RWPE2 (cell line): Measurements from ENCODE around the gene PMM2.
"Not testable (repeated sequence)": the region's sequence is repeated elsewhere in the genome, so short reads cannot be mapped to it uniquely, and the experiment has no call there.

Source experiments
- ATAC-seq: fragments of 200-7000 bp; cut with Tn5 transposase; 3 replicates; pipeline ENCODE4 v1.9.1; 2021; ENCODE audit warnings: low read depth
- DNase-seq: peaks from one replicate; pipeline ENCODE4 v3.0.0-alpha.2; 2020; ENCODE audit warnings: low spot score
- H3K27ac ChIP-seq: fragments of 450-650 bp; 2 replicates; pipeline ENCODE4 v1.5.1; 2017; ENCODE audit warnings: mild to moderate bottlenecking; ENCODE audit not compliant: poor library complexity, severe bottlenecking
- H3K27me3 ChIP-seq: fragments of 250-450 bp; sonication (Bioruptor Pico); 2 replicates; pipeline ENCODE4 v1.5.1; 2021; ENCODE audit warnings: mild to moderate bottlenecking, moderate library complexity; ENCODE audit not compliant: insufficient read depth, poor library complexity, severe bottlenecking
- H3K36me3 ChIP-seq: fragments of 250-450 bp; sonication (Bioruptor Pico); 2 replicates; pipeline ENCODE4 v1.5.1; 2020; ENCODE audit warnings: low read depth, mild to moderate bottlenecking, moderate library complexity
- H3K4me1 ChIP-seq: fragments of 250-450 bp; sonication (Bioruptor Pico); 2 replicates; pipeline ENCODE4 v1.5.1; 2021; ENCODE audit warnings: mild to moderate bottlenecking, moderate library complexity; ENCODE audit not compliant: insufficient read depth, poor library complexity, severe bottlenecking
- H3K4me3 ChIP-seq: fragments of 250-450 bp; sonication (Bioruptor Pico); 2 replicates; pipeline ENCODE4 v1.5.1; 2021; ENCODE audit warnings: mild to moderate bottlenecking, moderate library complexity; ENCODE audit not compliant: severe bottlenecking
- H3K9me3 ChIP-seq: fragments of 250-450 bp; sonication (Bioruptor Pico); 2 replicates; pipeline ENCODE4 v1.5.1; 2021; ENCODE audit warnings: mild to moderate bottlenecking, moderate library complexity; ENCODE audit not compliant: severe bottlenecking
- CTCF ChIP-seq: fragments of 450-650 bp; IDR thresholded peaks from one replicate; pipeline ENCODE4 v1.5.1; 2017; ENCODE audit warnings: mild to moderate bottlenecking, moderate library complexity; ENCODE audit not compliant: poor library complexity, severe bottlenecking

The PMM2 gene

GRCh38 chr16:8831450-8831849 lies 33.8 kb downstream of the PMM2 start:
- Histone ChIP-seq H3K27ac (no peak overlapping the region), H3K9me3 (no peaks in the 10 kb centered on the region), H3K4me3 (no peak overlapping the region), H3K27me3 (no peaks in the 10 kb centered on the region), H3K4me1 (peaks cover 12% of the 10 kb centered on the region), H3K36me3 (peaks cover 52% of the 10 kb centered on the region)
- TF ChIP-seq CTCF, result no peak
- ATAC-seq (no peak), DNase-seq (no peak)

GRCh38 chr16:8831871-8832716 lies 34.5 kb downstream of the PMM2 start:
- Histone ChIP-seq H3K9me3 (no peaks in the 10 kb centered on the region), H3K36me3 (peaks cover 46% of the 10 kb centered on the region), H3K27ac (no peak overlapping the region), H3K27me3 (no peaks in the 10 kb centered on the region), H3K4me1 (peaks cover 12% of the 10 kb centered on the region), H3K4me3 (no peak overlapping the region)
- ATAC-seq (no peak), DNase-seq (no peak)
- no peak for TF ChIP-seq CTCF

DNA sequence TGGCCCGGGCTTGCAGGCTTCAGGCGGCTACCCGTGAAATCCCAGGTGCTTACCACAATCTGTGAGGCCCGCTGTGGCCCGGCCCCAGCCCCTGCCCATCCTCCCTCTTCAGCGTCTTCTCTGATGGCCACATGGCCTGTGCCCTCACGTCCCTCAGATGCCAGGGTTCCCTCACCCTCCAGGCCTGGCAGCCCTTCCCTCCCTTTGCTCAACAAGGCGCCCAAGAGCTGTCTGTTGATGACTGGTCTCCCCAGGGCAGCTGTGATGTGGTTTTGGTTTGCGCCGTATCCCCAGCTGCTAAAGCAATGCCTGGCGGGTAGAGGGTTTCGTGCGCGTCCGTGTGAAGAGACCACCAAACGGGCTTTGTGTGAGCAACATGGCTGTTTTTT lies 35.1 kb downstream of the PMM2 start:
- H3K4me1 ChIP-seq, result peaks cover 12% of the 10 kb centered on the region
- no peak for TF ChIP-seq CTCF
- H3K27me3 ChIP-seq, result no peaks in the 10 kb centered on the region
- H3K36me3 ChIP-seq, result peaks cover 46% of the 10 kb centered on the region
- H3K9me3 ChIP-seq, result no peaks in the 10 kb centered on the region
- DNase-seq (no peak), ATAC-seq (no peak)
- H3K27ac ChIP-seq, result no peak overlapping the region
- H3K4me3 ChIP-seq, result no peak overlapping the region

DNA sequence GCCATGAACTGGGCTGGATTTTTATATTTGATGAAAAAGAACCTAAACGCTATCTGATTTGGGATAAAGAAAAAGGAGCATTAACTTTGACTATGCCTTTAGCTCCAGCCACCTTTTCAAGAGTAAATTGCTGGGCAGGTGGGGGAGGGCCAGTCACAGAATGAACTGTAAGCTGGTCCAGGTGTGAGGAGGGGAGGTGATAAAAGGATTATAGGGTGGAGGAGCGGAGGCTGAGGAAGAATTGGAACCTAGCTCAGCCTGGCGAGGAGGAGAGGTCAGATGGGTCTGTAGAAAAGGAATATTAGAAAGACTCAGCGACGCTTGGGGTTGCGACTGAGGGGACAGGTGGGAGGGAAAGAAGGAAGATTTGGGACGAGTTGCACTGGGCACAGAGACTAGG lies 39.2 kb downstream of the PMM2 start:
- not testable (repeated sequence) for H3K4me1 ChIP-seq, ATAC-seq, DNase-seq, H3K4me3 ChIP-seq, H3K9me3 ChIP-seq, H3K27me3 ChIP-seq, H3K36me3 ChIP-seq, H3K27ac ChIP-seq

DNA sequence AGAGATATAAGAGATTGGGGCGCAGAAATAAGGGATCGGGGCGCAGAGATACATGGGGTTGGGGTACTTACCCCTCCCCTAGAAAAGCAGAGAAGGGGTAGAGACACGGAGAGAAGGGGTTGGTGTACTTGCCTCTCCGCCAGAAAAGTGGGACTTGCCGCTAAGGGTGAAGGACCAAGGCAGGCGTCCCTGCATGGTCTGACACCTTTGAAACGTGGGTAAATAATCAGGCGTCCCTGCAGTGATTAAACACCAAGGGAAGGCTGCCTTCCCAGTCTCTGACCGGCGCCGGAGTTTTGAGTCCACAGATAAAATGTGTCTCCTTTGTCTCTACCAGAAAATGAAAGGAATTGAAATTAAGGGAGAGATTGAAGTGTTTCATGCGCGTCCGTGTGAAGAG lies 40.0 kb downstream of the PMM2 start:
- not testable (repeated sequence) for H3K27ac ChIP-seq, H3K27me3 ChIP-seq, H3K36me3 ChIP-seq, H3K9me3 ChIP-seq, DNase-seq, ATAC-seq, H3K4me3 ChIP-seq, H3K4me1 ChIP-seq

DNA sequence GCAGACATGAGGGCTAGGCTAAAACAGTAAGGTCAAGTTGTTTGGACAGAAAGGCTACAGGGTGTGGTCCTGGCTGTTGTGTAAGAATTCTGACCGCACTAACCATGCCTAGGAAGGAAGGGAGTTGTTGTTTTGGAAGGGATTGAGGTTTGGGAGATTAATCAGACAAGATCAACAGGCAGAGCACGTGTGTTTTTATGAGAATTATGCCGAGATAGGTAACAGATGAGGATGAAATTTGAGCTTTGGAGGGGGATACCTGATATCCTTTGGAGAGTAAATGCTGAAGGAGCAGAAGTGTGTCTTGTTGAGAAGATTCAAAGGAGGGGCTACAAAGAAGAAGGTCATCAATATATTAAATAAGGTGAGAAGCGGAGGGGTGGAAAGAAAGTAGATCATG lies 44.4 kb downstream of the PMM2 start:
- H3K4me1 ChIP-seq, H3K27me3 ChIP-seq, H3K9me3 ChIP-seq, H3K4me3 ChIP-seq, H3K27ac ChIP-seq, ATAC-seq, H3K36me3 ChIP-seq, DNase-seq: not testable (repeated sequence)

DNA sequence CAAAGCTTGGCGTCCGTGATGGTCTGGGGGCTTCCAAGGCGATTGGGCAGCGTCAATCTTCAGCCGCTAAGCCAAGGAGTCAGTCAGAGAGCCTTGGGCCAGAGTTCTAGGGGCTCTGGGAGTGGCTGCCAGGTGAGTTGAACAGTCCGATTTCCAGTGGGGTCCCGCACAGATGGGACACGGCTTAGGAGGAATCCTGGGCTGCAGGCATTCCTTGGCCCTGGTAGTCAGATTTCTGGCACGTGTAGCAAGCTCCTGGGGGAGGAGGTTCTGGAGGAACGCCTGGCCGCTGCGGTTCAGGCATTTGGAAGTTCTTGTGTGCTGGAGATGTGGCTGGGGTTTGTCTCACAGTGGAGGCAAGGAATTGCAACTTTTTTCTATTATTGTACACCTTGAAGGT lies 45.7 kb downstream of the PMM2 start:
- not testable (repeated sequence) for H3K4me3 ChIP-seq, H3K4me1 ChIP-seq, DNase-seq, H3K27me3 ChIP-seq, H3K36me3 ChIP-seq, H3K9me3 ChIP-seq, H3K27ac ChIP-seq, ATAC-seq
